AG08396 (cell line): Measurements from ENCODE around the gene KCTD3.

Source experiments
- DNase-seq: peaks from one replicate; pipeline ENCODE4 v3.0.0; 2012; ENCODE audit warnings: low spot score, mixed read lengths

Gene KCTD3

DNA sequence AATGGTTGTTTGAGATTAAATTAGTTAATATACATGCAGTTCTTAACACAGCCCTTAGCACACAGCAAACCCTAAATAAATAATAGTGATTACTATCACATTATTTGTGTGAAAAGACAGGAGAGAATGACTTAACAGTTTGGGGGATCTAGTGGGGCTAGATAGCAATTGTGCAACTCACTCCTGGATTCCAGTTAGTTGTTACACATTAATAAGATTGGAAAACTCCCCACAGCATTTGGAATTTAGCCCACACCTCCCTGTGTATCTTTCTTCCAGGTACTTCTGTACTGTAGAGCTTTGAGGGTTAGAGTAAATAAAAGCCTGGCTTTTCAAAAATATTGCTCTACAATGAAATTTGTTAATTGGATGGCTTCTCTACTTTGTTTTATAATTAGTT is 93.2 kb downstream of the KCTD3 start:
- no peak for DNase-seq

DNA sequence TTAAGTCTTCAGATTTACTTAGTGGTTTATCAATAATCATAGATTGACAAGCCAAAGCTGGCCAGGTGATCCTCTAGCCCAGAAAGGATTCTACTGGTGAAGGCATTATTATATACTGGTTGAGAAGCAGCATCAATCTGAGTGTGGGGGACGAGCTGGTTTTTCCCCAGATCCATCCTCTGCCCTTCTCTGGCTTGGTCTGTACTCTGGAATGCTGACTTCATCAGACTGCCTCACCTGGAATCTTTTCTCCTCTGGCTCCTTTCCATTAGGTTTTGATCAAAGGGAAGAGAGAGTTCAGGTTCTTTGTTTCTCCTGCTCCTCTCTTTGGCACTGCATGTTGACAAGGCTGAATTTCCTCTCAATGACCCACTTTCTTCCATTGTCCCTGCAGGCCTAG is 93.9 kb downstream of the KCTD3 start:
- no peak for DNase-seq

- no peak for DNase-seq
These were observed 98.1 kb downstream of the KCTD3 start for GRCh38 chr1:215665215-215665614.

DNA sequence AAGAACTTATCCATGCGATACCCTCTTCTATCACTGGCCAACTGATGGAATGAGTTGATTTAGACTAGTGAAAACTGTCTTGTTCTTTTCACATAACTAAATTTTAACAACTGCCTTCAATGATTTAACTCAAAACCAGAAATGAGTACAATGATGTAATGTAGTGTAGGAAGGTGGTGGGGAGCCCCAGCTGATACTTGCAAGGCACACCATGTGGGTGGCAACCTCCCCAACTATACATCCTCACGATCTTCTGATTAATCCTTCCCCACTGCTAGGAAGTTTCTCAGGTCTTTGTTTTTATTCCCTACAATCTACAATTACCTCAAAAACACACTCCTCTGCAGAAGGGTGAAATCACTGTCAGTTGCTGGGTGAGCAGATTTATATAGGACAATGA is 100.7 kb downstream of the KCTD3 start:
- no peak for DNase-seq

DNA sequence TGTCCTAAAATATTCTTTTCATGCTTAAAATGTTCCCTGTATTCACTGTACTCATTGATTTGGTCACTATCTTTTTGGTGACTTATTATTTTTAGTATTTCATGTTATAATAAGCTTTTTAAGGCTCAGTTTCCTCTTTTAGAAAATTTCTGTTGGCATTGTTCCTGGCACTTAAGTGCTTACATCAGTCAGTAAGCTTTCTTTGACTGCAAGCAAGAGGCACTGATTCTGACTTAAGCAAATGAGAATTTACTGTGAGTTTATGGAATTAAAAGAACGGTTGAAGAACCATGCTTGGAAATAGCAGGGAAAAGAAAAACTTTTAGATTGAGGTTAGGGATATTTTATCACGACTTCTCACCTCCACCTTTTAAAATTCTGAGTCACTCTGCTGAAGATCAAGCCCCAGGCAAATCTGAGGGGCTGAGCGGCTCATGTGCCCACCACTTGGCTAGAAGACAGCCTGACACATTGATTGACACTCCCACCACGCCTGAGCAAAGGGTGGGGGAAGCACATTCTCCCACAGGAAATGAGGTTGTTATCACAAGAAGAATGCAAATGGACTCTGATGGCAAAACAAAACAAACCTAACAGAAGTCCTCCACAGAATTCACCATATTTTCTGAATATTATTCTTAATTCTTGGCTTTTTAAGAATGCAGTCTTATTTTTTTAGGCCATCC is 102.8 kb downstream of the KCTD3 start:
- no peak for DNase-seq
